ENCODE results near the gene TTC24. TPM values are rescaled to one million over a fixed set of nuclear protein-coding genes. Genes with fewer than 3 reads are reported as not detected.

The TTC24 gene
- total and polyA plus RNA-seq, 10 of the 15 experiments (the other 5 are each of a cell fraction or from before 2014, with no cell fraction given): 0.05 to 6.4 (median 2.9) TPM; not detected in 1

GRCh38 chr1:156601122-156601830 is 21.8 kb downstream of the TTC24 start, which contains the start of gene GPATCH4:
GPATCH4 (minus strand) TSS chr1:156601479.
- H3K4me2 ChIP-seq (ENCODE audit: control insufficient read depth, insufficient read depth): peak within 1 kb of the TSS; percentile 97
- intact Hi-C loops (cut with micrococcal nuclease; ENCODE audit: unreplicated experiment) (loop anchor here (5.0 to 10.0 kb wide), 2 partner anchors 94 to 116 kb away; no protein-coding TSS in a partner anchor), in situ Hi-C loops (cut with MboI) (loop anchor here (10.0 kb wide), 1 partner anchor 146 kb away; no protein-coding TSS in a partner anchor)
- peaks cover 32% of the 10 kb centered on the region for H3K79me2 ChIP-seq (ENCODE audit: control insufficient read depth, insufficient read depth, low read length)
- POLR2A ChIA-PET: interaction anchor here (0.9 to 4.3 kb wide), 4 partner anchors 9 to 144 kb away, joined by 3 to 39 read pairs (median 8); partner anchors contain the start of gene NAXE
- peak within 1 kb of the TSS; percentile 100 for H2AFZ ChIP-seq (ENCODE audit: control insufficient read depth, low read depth, low read length)
- peak within 1 kb of the TSS; percentile 97 for H3K9ac ChIP-seq (ENCODE audit: control insufficient read depth, insufficient read depth, low read length)
- under 1% methylated on average over 35 of the region's 35 CpGs for WGBS (ENCODE audit: insufficient coverage, insufficient replicate concordance, low lambda C conversion rate, missing lambda C conversion rate)
- peaks cover 9% of the 10 kb centered on the region for H3K4me1 ChIP-seq (ENCODE audit: control insufficient read depth, insufficient read depth, low read length)
- SMC1A ChIA-PET (ENCODE audit: uncharacterized antibody, unreplicated experiment): interaction anchor here (0.6 to 7.7 kb wide), 11 partner anchors 9 to 156 kb away, joined by 3 to 47 read pairs (median 3); partner anchors contain the start of gene NAXE
- H3K9me3 ChIP-seq (replicated peaks; ENCODE audit: control insufficient read depth, insufficient read depth, low read length): no peaks in the 10 kb centered on the region
- peak within 1 kb of the TSS; percentile 93 for H3K27ac ChIP-seq (ENCODE audit: control insufficient read depth, insufficient read depth)
- no TSS peak for BruUV-seq (replicated peaks)
- no peak for DNase-seq (ENCODE audit: low read depth, low spot score)
- FAIRE-seq: peak; percentile 81
- ATAC-seq: peak; percentile 80
- H3K36me3 ChIP-seq (ENCODE audit: control insufficient read depth in 2 of 2, insufficient read depth in 2 of 2, low read length in 1 of 2): peaks cover 13 to 14% of the 10 kb centered on the region in 2 experiments; a peak in 3 of 4 replicates
- no peaks in the 10 kb centered on the region for H3K27me3 ChIP-seq (replicated peaks in 1 of 2; ENCODE audit: control insufficient read depth in 2 of 2, insufficient read depth in 2 of 2, low read length in 1 of 2)
- CTCF ChIA-PET: interaction anchor here (0.6 to 5.0 kb wide), 15 partner anchors 7 to 215 kb away, joined by 3 to 49 read pairs (median 4); partner anchors contain the start of genes IQGAP3 and NAXE
- H4K20me1 ChIP-seq (ENCODE audit: control insufficient read depth, insufficient read depth): no peaks in the 10 kb centered on the region
- RAD21 ChIA-PET (ENCODE audit: unreplicated experiment): interaction anchor here (0.8 to 3.2 kb wide), 6 partner anchors 10 to 144 kb away, joined by 3 to 18 read pairs (median 4); partner anchors contain the start of gene NAXE
- H3K4me3 ChIP-seq: peak within 1 kb of the TSS; percentile 82
- no peak for TF ChIP-seq ZZZ3 (IDR thresholded peaks at IDR 0.05; ENCODE audit: control insufficient read depth, insufficient read length, low read depth)
- no peak for TF ChIP-seq CREB1 (IDR thresholded peaks at IDR 0.05; ENCODE audit: low read depth)
- TF ChIP-seq IRF5 (IDR thresholded peaks at IDR 0.05; ENCODE audit: borderline replicate concordance): no peak
- no peak for TF ChIP-seq BCLAF1 (IDR thresholded peaks at IDR 0.05)
- no peak for TF ChIP-seq FOXK2 (IDR thresholded peaks at IDR 0.05)
- TF ChIP-seq HSF1 (IDR thresholded peaks at IDR 0.05; ENCODE audit: low read depth, low read length): no peak
- peak; percentile 87 for TF ChIP-seq ZNF687 (IDR thresholded peaks at IDR 0.05)
- no peak; the same call in 1 of the 2 replicates for TF ChIP-seq HDGF (IDR thresholded peaks at IDR 0.05)
- TF ChIP-seq IKZF2 (IDR thresholded peaks at IDR 0.05): peak; percentile 44 to 64; a peak in 3 of 4 replicates
- TF ChIP-seq NRF1 (conservative IDR thresholded peaks at IDR 0.05; ENCODE audit: low read depth, low read length): no peak
- no peak for TF ChIP-seq MYB (IDR thresholded peaks at IDR 0.05; ENCODE audit: borderline replicate concordance, low read depth, low read length)
- TF ChIP-seq NR2C1 (IDR thresholded peaks at IDR 0.05): 0 out of 2 replicates have a peak, but pooled peaks have one; percentile 23

Data from GM12878 (cell line).